NT2/D1 (cell line): ENCODE results near the gene FANCE.

Source experiments
- SUZ12 ChIP-seq: IDR thresholded peaks from 2 replicates; pipeline ENCODE4 v1.6.1; 2011; ENCODE audit not compliant: insufficient read length, insufficient read depth; ENCODE audit errors: extremely low read depth
- YY1 ChIP-seq: IDR thresholded peaks from 2 replicates; pipeline ENCODE4 v1.6.1; 2011; ENCODE audit not compliant: insufficient read length, insufficient read depth
- ZNF274 ChIP-seq: IDR thresholded peaks from 2 replicates; pipeline ENCODE4 v1.6.1; 2011; ENCODE audit warnings: mild to moderate bottlenecking, low read depth, low read length

DNA sequence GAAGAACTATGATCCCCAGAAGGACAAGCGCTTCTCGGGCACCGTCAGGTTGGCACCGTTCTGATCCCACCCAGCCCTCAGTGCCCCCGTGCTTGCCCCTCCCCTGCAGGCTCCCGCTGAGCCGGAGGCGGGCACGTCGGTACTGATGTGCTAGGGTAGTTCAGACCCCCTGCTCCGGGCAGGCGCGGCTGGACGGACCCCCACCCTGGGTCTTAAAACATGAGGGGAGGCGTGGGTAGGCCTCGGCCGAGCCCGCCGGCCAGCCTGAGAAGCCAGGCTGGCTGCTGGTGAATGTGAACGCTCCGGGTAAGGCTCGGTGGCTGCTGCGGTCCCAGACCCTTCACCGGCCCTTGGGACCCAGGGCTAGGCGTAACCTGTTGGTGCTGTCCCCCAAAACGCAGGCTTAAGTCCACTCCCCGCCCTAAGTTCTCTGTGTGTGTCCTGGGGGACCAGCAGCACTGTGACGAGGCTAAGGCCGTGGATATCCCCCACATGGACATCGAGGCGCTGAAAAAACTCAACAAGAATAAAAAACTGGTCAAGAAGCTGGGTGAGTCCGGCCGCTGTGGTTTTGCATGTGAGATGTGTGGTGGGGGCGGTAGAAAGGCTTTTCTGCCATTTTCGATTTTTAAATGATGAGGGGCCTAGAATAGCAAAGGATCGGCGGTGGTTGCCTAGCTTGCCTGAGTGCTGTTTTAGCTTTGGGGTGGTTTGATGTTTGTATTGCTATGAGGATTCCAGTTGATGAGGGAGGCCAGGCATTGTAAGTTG, 17.0 kb downstream of the FANCE start:
- no peak for TF ChIP-seq ZNF274
- no peak for TF ChIP-seq YY1
- no peak for TF ChIP-seq SUZ12
